ENCODE results near the gene RETSAT. TPM values are rescaled to one million over a fixed set of nuclear protein-coding genes. Genes with fewer than 3 reads are reported as not detected.
"Not testable (repeated sequence)": the region's sequence is repeated elsewhere in the genome, so short reads cannot be mapped to it uniquely, and the experiment has no call there.

RETSAT gene
- total RNA-seq, 1 donor from 2014 or later = 58.1 TPM

- TF ChIP-seq, protein P1, sequence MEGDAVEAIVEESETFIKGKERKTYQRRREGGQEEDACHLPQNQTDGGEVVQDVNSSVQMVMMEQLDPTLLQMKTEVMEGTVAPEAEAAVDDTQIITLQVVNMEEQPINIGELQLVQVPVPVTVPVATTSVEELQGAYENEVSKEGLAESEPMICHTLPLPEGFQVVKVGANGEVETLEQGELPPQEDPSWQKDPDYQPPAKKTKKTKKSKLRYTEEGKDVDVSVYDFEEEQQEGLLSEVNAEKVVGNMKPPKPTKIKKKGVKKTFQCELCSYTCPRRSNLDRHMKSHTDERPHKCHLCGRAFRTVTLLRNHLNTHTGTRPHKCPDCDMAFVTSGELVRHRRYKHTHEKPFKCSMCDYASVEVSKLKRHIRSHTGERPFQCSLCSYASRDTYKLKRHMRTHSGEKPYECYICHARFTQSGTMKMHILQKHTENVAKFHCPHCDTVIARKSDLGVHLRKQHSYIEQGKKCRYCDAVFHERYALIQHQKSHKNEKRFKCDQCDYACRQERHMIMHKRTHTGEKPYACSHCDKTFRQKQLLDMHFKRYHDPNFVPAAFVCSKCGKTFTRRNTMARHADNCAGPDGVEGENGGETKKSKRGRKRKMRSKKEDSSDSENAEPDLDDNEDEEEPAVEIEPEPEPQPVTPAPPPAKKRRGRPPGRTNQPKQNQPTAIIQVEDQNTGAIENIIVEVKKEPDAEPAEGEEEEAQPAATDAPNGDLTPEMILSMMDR (IDR thresholded peaks at IDR 0.05) = no peak
- Histone ChIP-seq H3K27ac (peak overlapping the region; percentile 94), H3K27me3 (no peaks in the 10 kb centered on the region), H3K4me3 (peak overlapping the region; percentile 87), H3K4me1 (peaks cover 26% of the 10 kb centered on the region), H3K9me3 (no peaks in the 10 kb centered on the region), H3K36me3 (peaks cover 39% of the 10 kb centered on the region)
- intact Hi-C loops (cut with DNase I) = no loop called here
- DNase-seq = peak; percentile 78
- ATAC-seq = peak; percentile 51
Measured at GRCh38 chr2:85353876-85354285, 447 bp downstream of the RETSAT start.

GRCh38 chr2:85347599-85347998, 6.7 kb downstream of the RETSAT start:
- ATAC-seq = no peak
- TF ChIP-seq, protein P1 (IDR thresholded peaks at IDR 0.05) = no peak
- intact Hi-C loops (cut with DNase I) = no loop called here
- DNase-seq = no peak
- Histone ChIP-seq H3K27me3 (no peaks in the 10 kb centered on the region), H3K4me3 (no peak overlapping the region), H3K9me3 (no peaks in the 10 kb centered on the region), H3K36me3 (peaks cover 63% of the 10 kb centered on the region), H3K27ac (no peak overlapping the region), H3K4me1 (peaks cover 2% of the 10 kb centered on the region)

GRCh38 chr2:85344356-85344954, 9.9 kb downstream of the RETSAT start:
- Histone ChIP-seq H3K27ac (no peak overlapping the region), H3K4me3 (no peak overlapping the region), H3K9me3 (no peaks in the 10 kb centered on the region), H3K36me3 (peaks cover 46% of the 10 kb centered on the region), H3K27me3 (no peaks in the 10 kb centered on the region), H3K4me1 (no peaks in the 10 kb centered on the region)
- TF ChIP-seq, protein P1 (IDR thresholded peaks at IDR 0.05) = no peak
- DNase-seq = no peak
- intact Hi-C loops (cut with DNase I) = no loop called here
- ATAC-seq = no peak

- H3K36me3 ChIP-seq = peaks cover 35% of the 10 kb centered on the region
- intact Hi-C loops (cut with DNase I) = not testable (repeated sequence)
- peak; percentile 23 for ATAC-seq
Measured at GRCh38 chr2:85343207-85343895, 11.0 kb downstream of the RETSAT start.

DNA sequence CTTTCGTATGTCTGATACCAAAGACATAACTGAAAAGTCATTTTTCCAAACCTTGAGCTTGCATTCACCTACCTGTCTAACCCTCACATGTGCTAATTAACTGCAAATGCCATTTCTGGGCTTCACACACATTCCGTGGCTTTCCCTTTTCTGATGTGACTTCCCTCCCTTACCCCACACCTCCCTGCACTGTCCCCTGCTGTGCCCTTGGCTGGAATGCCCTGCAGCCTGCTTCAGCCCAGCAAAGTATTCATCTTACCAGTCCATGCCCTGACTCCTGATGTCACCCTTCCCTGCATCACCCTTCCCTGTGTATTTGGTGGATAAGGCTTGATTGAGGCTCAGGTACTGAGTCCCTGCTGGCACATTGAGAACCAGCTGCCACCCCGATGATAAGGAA, 12.2 kb downstream of the RETSAT start:
- Histone ChIP-seq H3K27ac (no peak overlapping the region), H3K4me1 (no peaks in the 10 kb centered on the region), H3K36me3 (peaks cover 30% of the 10 kb centered on the region), H3K27me3 (no peaks in the 10 kb centered on the region), H3K9me3 (no peaks in the 10 kb centered on the region), H3K4me3 (no peak overlapping the region)
- intact Hi-C loops (cut with DNase I) = no loop called here
- DNase-seq = no peak
- TF ChIP-seq, protein P1 (IDR thresholded peaks at IDR 0.05) = no peak
- no peak for ATAC-seq

More at GRCh38 chr2:85343207-85343895, 11.0 kb downstream of the RETSAT start:
- H3K27ac ChIP-seq, H3K9me3 ChIP-seq, DNase-seq, H3K27me3 ChIP-seq, H3K4me3 ChIP-seq, H3K4me1 ChIP-seq: not testable (repeated sequence)

GRCh38 chr2:85341269-85342029, 12.9 kb downstream of the RETSAT start:
- H3K4me1 ChIP-seq = no peaks in the 10 kb centered on the region
- no peak overlapping the region for H3K4me3 ChIP-seq
- no peaks in the 10 kb centered on the region for H3K27me3 ChIP-seq
- H3K9me3 ChIP-seq = no peaks in the 10 kb centered on the region
- ATAC-seq = no peak
- H3K27ac ChIP-seq = no peak overlapping the region
- intact Hi-C loops (cut with DNase I) = no loop called here
- TF ChIP-seq, protein P1 (IDR thresholded peaks at IDR 0.05) = no peak
- no peak for DNase-seq
- peaks cover 26% of the 10 kb centered on the region for H3K36me3 ChIP-seq

Measured in upper lobe of right lung (tissue), 1 donor.